Breast epithelium (tissue), 4 donors: ENCODE data around the gene VAMP2. TPM values are rescaled to one million over a fixed set of nuclear protein-coding genes. Genes with fewer than 3 reads are reported as not detected.

Source experiments
- DNase-seq, 2 donors: peaks; one replicate each; pipeline ENCODE4 v3.0.0-alpha.2; 2019; ENCODE audit warnings: low spot score in 2 of 2
- H3K27ac ChIP-seq, 2 donors: fragments of 200-600 bp; sonication (generic) in 1 of 2; one replicate each; pipeline ENCODE4 v1.5.1; 2016 to 2019; ENCODE audit warnings: mild to moderate bottlenecking in 1 of 2
- H3K27me3 ChIP-seq, 2 donors: fragments of 200-600 bp; sonication (generic) in 1 of 2; one replicate each; pipeline versions ENCODE4 v1.5.1 to v1.6.0; 2017 to 2019; ENCODE audit warnings: control low read depth in 1 of 2, mild to moderate bottlenecking in 1 of 2
- H3K36me3 ChIP-seq: fragments of 200-600 bp; one replicate; pipeline ENCODE4 v1.5.1; 2019
- H3K4me1 ChIP-seq, 2 donors: fragments of 200-600 bp; sonication (generic); one replicate each; pipeline ENCODE4 v1.5.1; 2016 to 2019; ENCODE audit warnings: control low read depth in 1 of 2
- H3K4me3 ChIP-seq, 3 donors: fragments of 200-600 bp; sonication (generic); 1 replicate in 2 of 3; 2 replicates in 1 of 3; pipeline ENCODE4 v1.5.1; 2016 to 2019; ENCODE audit warnings: mild to moderate bottlenecking in 3 of 3, moderate library complexity in 2 of 3
- H3K9me3 ChIP-seq, 2 donors: fragments of 200-600 bp; sonication (generic) in 1 of 2; one replicate each; pipeline ENCODE4 v1.5.1; 2016 to 2019; ENCODE audit warnings: control low read depth in 1 of 2
- POLR2A ChIP-seq: fragments of 450-650 bp; IDR thresholded peaks from one replicate; pipeline ENCODE4 v1.6.1; 2016; ENCODE audit warnings: antibody characterized with exemption, mild to moderate bottlenecking, moderate library complexity
- POLR2AphosphoS5 ChIP-seq, 3 donors: sonication (generic); formaldehyde crosslinking; IDR thresholded peaks; one replicate each; pipeline ENCODE4 v1.6.1; 2017; ENCODE audit warnings: antibody characterized with exemption in 3 of 3
- intact Hi-C: fragments of 100-400 bp; cut with DNase I; formaldehyde crosslinking; loops from one replicate; pipeline ENCODE4 v1.15.1; 2023; ENCODE audit warnings: low total_unique reads
- total RNA-seq, 3 donors: library from RNA; depleted of rRNA; stranded (reverse); fragments of >200 nt; gene quantifications; one replicate each; pipeline ENCODE4 v1.1.0, GENCODE V29; 2016
- TF ChIP-seq, protein P1 (sequence below), 3 donors: fragments of 450-650 bp; IDR thresholded peaks; one replicate each; pipeline ENCODE4 v1.5.1; 2016 to 2017; ENCODE audit warnings: antibody characterized with exemption in 3 of 3, mild to moderate bottlenecking in 3 of 3, moderate library complexity in 3 of 3

The VAMP2 gene
- total RNA-seq, 3 donors from 2014 or later: 21.8 to 30.2 (median 28.1) TPM

GRCh38 chr17:8133941-8134340 is 28.8 kb downstream of the VAMP2 start:
- intact Hi-C loops: loop anchor here (10.0 kb wide), 1 partner anchor 81 kb away; the partner anchor contains the start of gene AURKB
- DNase-seq: no peak
- Histone ChIP-seq H3K9me3 (no peaks in the 10 kb centered on the region), H3K36me3 (no peaks in the 10 kb centered on the region), H3K4me1 (peaks cover 0 to 7% of the 10 kb centered on the region in 2 donors), H3K27me3 (no peaks in the 10 kb centered on the region), H3K27ac (no peak overlapping the region), H3K4me3 (no peak overlapping the region)
- TF ChIP-seq, protein P1, sequence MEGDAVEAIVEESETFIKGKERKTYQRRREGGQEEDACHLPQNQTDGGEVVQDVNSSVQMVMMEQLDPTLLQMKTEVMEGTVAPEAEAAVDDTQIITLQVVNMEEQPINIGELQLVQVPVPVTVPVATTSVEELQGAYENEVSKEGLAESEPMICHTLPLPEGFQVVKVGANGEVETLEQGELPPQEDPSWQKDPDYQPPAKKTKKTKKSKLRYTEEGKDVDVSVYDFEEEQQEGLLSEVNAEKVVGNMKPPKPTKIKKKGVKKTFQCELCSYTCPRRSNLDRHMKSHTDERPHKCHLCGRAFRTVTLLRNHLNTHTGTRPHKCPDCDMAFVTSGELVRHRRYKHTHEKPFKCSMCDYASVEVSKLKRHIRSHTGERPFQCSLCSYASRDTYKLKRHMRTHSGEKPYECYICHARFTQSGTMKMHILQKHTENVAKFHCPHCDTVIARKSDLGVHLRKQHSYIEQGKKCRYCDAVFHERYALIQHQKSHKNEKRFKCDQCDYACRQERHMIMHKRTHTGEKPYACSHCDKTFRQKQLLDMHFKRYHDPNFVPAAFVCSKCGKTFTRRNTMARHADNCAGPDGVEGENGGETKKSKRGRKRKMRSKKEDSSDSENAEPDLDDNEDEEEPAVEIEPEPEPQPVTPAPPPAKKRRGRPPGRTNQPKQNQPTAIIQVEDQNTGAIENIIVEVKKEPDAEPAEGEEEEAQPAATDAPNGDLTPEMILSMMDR (IDR thresholded peaks at IDR 0.05): no peak
- TF ChIP-seq POLR2A (no peak), POLR2AphosphoS5 (IDR thresholded peaks at IDR 0.05) (no peak)

- intact Hi-C loops: loop anchor here (10.0 kb wide), 1 partner anchor 81 kb away; the partner anchor contains the start of gene AURKB
- no peak overlapping the region for H3K4me3 ChIP-seq
These were observed 29.3 kb downstream of the VAMP2 start for GRCh38 chr17:8133399-8133798.

GRCh38 chr17:8131844-8132441 is 30.8 kb downstream of the VAMP2 start:
- Histone ChIP-seq H3K4me1 (peaks cover 0 to 3% of the 10 kb centered on the region in 2 donors), H3K27me3 (no peaks in the 10 kb centered on the region), H3K9me3 (no peaks in the 10 kb centered on the region), H3K4me3 (no peak overlapping the region), H3K36me3 (no peaks in the 10 kb centered on the region), H3K27ac (no peak overlapping the region)
- DNase-seq: no peak
- intact Hi-C loops: loop anchor here (10.0 kb wide), 1 partner anchor 83 kb away; the partner anchor contains the start of gene AURKB
- no peak for TF ChIP-seq POLR2A
- TF ChIP-seq POLR2AphosphoS5 (IDR thresholded peaks at IDR 0.05): no peak
- TF ChIP-seq, protein P1 (IDR thresholded peaks at IDR 0.05): no peak

More at GRCh38 chr17:8133399-8133798, 29.3 kb downstream of the VAMP2 start:
- H3K27me3 ChIP-seq: no peaks in the 10 kb centered on the region
- TF ChIP-seq POLR2A (no peak), POLR2AphosphoS5 (IDR thresholded peaks at IDR 0.05) (no peak)
- TF ChIP-seq, protein P1 (IDR thresholded peaks at IDR 0.05): no peak
- H3K9me3 ChIP-seq: no peaks in the 10 kb centered on the region
- no peaks in the 10 kb centered on the region for H3K36me3 ChIP-seq
- H3K4me1 ChIP-seq: peaks cover 0 to 7% of the 10 kb centered on the region in 2 donors
- no peak overlapping the region for H3K27ac ChIP-seq
- DNase-seq: no peak

GRCh38 chr17:8128125-8128784 is 34.5 kb downstream of the VAMP2 start:
- TF ChIP-seq POLR2A: no peak
- TF ChIP-seq, protein P1 (IDR thresholded peaks at IDR 0.05): no peak
- TF ChIP-seq POLR2AphosphoS5 (IDR thresholded peaks at IDR 0.05): no peak
- no peaks in the 10 kb centered on the region for H3K36me3 ChIP-seq
- H3K4me3 ChIP-seq: no peak overlapping the region
- H3K4me1 ChIP-seq: peaks cover 12 to 27% of the 10 kb centered on the region in 2 donors
- no peaks in the 10 kb centered on the region for H3K9me3 ChIP-seq
- H3K27me3 ChIP-seq: no peaks in the 10 kb centered on the region
- H3K27ac ChIP-seq: no peak overlapping the region
- DNase-seq: no peak
- intact Hi-C loops: no loop called here

- Histone ChIP-seq H3K4me1 (peaks cover 15 to 33% of the 10 kb centered on the region in 2 donors), H3K27ac (peak overlapping the region; percentile 77 to 78), H3K4me3 (peak overlapping the region; percentile 56 to 83 (median 66)), H3K9me3 (no peaks in the 10 kb centered on the region), H3K36me3 (no peaks in the 10 kb centered on the region), H3K27me3 (no peaks in the 10 kb centered on the region)
- DNase-seq: no peak
- TF ChIP-seq, protein P1 (IDR thresholded peaks at IDR 0.05): no peak
- TF ChIP-seq POLR2A: no peak
- no peak for TF ChIP-seq POLR2AphosphoS5 (IDR thresholded peaks at IDR 0.05)
- intact Hi-C loops: no loop called here
These were observed 36.2 kb downstream of the VAMP2 start for GRCh38 chr17:8126491-8127066.
